NCI-H1105 treated with DMSO at 0.1 percent for 48 hours (cell line): Measurements from ENCODE around the gene CD58.
A peak's percentile ranks its signal among the peaks of the same experiment; 100 is the strongest.
"Not testable (repeated sequence)": the region's sequence is repeated elsewhere in the genome, so short reads cannot be mapped to it uniquely, and the experiment has no call there.

ENCODE experiments used
- DNase-seq: peaks from one replicate; lab custom pipeline; 2025; lab: John Stamatoyannopoulos, UW

Gene CD58, protein sequence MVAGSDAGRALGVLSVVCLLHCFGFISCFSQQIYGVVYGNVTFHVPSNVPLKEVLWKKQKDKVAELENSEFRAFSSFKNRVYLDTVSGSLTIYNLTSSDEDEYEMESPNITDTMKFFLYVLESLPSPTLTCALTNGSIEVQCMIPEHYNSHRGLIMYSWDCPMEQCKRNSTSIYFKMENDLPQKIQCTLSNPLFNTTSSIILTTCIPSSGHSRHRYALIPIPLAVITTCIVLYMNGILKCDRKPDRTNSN

DNA sequence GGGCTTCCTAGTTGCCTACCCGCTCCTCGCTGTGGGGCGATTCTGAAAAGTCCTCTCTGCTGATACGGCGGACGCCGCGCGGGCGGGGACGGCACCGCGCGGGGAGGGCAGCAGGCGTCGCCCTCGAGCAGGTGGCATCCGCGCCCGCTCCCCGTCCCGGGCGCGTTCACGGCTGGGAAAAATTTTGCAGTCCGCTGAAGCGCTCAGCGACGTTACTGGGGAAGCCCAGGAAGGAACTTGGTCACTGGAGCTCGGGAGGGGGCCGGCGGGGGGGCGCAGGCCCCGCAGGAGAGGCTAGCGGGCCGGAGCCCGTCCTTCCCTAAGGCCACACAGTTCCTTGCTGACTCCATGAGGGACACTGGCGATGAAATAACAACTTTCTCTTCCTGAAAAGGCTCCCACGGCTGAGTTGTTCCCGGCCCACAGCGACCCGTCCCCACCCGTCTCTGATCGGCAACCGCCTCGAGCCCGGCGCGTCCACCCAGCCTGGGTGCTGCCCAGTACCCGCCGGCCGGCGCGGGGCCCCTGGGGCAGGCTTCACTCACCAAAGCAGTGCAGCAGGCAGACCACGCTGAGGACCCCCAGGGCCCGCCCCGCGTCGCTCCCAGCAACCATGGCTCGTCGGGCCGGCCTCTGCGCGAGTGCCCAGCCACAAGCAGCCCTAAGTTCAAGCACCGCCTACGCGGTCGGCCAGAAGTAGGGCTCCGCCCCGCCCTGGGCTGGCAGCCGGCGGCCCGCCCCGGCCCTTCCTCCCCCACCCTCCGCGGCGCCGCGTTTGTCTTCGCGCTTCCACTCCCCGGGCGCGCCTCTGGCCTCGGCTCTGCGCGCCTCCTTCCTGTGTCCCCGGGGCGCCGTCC is at the start of gene CD58:
TSS of gene CD58 (minus strand) at position 669 of the 857 bp plus-strand sequence. CDS start at position 615, 54 bp downstream.
- peak; percentile 80 for DNase-seq

DNA sequence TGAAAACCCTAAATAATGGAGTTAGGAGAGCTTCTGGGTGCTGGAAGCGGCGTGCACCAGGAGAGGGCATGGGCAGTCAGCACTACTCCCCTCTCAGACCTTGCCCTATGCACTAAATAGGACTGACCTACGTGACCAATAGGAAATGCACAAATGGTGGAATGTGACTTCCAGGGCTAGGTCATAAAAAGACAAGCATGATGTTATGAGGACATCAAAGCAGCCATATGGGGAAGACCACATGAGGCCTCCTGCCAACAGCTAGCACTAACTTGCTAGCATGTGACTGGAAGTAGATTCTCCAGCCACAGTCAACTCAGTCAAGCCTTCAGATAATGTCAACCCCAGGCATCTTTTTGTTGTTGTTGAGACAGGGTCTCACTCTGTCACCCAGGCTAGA is 49.6 kb upstream of the CD58 start:
- not testable (repeated sequence) for DNase-seq

DNA sequence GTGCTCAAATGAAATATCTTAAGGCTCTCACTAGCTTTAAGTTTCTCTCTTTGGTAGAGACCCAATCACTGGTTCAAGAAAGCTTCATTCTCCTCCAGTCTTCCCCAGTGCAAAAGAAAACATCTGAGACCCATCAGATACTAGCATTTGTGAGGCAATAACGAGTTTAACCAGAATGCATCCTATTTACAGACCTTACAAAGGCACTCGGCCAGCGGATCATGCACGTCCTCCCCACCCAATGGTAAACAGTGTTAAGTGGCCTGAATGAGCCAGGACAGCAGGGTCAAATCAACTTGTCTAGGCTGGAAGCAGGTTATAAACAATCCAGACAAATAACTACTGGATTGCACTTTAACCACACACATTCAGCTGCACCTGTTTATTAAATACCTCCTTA is 48.3 kb upstream of the CD58 start:
- peak; percentile 25 for DNase-seq

DNA sequence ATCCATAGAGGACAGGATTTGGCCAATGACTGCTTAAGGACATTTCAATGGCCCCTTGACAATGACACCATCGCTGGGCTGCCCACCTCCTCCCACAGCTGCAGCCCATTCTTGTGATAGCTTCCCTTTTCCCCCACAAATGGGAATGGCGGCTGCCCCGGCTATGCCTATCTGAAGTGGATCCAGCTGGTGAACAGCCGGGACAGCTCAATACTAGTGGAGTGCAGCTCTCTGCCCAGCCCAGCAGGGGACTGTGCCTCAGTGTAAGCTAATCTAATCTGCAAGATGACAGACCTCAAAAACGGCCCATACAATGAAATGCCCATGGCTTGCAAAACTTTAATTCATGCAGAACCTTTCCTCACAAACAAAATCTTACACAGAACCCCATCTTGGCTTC is 47.0 kb upstream of the CD58 start:
- not testable (repeated sequence) for DNase-seq

DNA sequence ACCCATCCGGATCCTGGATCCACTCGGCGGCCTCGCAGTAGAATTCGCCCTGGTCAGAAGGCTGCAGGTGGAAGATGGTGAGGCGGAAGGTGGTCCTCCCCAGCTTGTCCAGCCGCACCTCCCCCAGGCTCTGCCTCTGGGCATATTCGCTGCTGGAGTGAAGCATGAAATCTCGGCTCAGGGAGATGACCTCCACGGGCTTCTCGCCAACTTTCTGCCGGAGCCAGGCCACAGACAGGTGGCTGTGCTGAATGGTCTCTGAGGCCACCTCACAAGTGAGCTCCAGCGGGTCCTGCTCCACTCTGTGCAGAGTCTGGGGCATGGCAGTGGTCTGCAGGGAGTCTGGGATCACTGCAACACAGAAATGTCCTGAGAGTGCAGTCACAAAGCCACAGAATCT is 43.0 kb upstream of the CD58 start:
- not testable (repeated sequence) for DNase-seq

DNA sequence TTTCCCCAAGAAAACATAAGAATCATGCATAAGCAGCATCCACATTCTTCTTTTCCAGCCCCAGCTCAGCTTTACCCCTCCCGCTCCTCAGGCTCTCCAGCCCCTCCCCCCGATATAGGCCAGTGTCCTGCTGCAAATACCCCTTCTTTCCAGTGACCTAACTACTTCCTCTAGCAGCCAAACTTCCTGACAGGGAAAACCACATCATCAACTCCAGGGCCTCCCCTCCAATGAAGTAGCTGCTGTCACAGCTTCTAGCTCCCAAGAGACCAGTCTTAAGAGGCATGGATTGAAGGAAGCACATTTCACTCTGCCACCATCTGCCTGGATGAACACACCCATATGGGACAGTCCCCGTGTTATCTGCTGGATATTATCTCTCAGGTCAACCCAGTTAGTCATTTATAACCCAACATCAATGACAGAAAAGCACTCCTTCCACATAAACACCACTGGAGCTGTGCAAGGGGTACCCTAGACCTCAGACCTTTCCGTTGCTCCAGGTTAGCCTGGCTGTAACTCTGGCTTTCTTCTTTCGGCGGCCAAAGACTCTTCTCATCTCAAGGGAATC is 39.1 kb upstream of the CD58 start:
- not testable (repeated sequence) for DNase-seq

DNA sequence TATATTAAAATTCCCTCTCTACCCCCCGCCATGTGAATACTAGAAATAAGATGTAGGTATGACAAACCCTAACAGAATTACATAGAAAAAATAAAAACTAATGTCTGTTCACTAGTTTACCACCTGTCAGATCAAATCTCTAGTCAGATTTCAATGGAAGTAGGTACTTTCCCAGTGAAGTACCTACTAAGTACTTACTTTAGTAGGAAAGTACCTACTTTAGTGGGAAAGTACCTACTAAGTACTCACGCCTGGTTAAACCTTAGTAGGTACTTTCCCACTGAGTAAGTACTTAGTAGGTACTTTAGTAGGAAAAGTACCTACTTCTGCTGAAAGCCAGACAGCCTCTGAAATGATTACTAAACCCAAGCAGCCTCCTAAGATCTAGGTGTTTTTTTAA is 38.0 kb upstream of the CD58 start:
- not testable (repeated sequence) for DNase-seq

DNA sequence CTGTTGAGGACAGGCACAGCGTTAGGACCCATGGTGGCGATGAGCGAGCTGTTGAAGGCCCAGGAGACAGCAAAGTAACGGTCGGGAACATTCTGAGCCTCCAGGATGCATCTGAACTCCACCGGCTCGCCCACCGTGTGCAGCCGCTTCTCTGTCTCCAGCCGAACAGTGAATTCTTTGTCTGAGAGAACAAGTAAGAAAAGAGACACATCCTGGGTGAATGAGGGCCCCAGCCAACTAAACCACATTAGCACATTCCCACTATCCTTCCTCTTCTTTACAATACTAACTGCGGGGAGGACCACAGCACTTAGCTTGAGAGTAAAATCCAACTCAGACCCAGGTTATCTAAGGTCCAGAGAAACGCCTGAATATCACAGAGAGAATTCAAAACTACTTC is 37.3 kb upstream of the CD58 start:
- DNase-seq, result not testable (repeated sequence)

DNA sequence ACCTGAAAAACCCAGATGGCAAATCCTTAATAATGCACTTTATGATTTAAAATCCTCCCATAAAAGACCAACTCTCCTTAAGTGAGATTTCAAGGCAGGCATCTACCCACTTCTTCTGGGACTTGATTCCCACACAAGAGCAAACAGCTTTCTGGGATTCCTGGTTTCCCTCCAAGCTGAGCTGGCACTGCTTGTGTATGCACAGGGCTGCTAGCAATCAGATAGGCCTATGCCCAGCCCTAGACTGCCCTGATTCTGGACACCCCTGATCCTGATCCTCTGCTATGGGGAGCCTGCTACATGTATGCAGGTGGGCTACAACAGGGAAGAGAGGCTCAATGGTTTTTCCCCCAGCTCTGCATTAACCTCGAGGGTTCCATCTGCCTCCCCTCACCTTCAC is 36.6 kb upstream of the CD58 start:
- DNase-seq, result not testable (repeated sequence)

DNA sequence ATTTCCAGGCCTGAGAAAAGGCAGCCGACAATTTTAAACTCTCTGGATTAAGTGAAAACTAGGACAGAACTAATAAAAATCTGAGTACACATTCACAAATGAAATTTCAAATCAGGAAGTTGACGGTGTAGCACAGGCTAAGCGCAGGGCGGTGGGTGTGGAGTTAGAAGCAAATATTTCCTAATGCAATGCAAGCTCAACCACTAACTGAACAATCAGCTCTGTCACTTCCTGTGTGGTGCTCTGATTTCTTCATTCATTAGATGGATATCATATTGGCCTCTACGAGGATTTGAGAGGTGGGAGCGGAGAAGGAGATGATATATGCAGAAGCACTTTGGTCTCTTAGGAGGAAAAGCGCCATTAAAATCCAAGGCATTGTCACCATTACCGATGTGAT is 35.2 kb upstream of the CD58 start:
- not testable (repeated sequence) for DNase-seq

DNA sequence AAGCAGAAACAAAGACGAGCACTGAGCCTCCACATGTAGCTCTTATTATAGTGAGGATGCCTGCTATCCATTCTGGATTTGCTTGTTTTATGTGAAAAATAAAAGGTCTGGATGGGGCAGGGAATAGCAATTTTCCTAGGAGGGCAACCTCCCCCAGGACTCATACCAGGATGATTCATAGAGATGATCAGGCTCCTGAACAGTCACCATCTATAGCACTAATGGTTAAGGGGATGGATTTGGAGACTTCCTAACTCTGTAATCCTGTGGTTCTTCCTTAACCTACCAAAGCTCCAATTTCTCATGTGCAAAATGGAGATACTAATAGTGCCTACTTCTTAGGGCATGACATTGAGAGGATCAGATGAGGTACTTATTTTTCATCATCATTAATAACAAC is 34.5 kb upstream of the CD58 start:
- DNase-seq, result no peak

DNA sequence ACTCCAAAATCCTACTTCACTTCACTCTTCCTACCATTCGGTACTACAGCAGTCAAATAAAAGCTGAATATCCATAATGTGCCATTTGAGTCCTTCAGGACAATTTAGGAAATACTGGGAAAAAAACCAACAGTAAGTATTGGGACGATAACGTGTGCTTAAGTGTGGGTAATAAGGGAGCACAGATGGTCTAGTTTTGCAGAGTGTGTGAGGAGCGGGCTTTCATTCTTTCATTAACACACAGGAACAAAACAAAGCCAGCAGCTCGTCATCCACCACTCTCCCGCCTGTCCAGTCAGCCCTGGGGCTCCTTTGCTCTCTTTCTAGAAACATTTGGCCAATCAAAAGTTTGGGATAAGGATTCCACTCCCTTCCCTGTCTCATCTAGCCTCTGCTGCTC is 33.6 kb upstream of the CD58 start:
- DNase-seq, result not testable (repeated sequence)

DNA sequence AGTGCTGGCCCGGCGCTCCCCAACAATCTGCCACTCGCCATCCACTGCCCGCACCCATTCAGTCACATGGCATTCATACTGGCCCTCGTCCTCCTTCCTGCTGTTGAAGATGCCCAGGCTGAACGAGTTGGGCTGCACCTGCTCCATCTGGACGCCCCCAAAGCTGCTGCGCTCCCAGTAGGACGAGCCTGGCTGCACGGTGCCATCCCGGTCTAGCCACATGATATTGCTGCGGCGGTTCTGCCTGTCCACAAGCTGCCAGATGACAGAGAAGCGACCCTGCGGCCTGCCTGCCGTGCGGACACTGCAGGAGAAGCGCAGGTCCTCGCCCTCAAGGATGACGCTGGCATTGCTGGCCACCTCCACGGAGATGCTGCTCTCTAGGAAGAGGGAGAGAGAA is 32.8 kb upstream of the CD58 start:
- DNase-seq, result not testable (repeated sequence)

DNA sequence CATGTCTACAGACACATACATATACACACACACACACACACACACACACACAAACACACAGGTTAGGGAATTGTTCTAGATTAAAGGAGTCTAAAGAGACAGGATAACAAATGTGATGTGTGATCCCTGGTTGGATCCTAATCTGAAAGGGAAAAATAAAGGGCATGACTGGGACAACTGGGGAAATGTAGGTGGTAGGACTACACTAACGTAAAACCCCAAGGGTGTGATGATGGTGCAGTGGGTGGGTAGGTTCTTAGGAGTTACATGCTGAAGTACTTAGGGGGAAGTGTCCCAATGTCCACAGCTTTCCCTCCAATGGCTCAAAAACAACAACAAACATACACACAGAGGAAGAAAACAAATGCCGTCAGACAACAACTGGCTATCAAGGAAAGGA is 28.5 kb upstream of the CD58 start:
- DNase-seq, result not testable (repeated sequence)

DNA sequence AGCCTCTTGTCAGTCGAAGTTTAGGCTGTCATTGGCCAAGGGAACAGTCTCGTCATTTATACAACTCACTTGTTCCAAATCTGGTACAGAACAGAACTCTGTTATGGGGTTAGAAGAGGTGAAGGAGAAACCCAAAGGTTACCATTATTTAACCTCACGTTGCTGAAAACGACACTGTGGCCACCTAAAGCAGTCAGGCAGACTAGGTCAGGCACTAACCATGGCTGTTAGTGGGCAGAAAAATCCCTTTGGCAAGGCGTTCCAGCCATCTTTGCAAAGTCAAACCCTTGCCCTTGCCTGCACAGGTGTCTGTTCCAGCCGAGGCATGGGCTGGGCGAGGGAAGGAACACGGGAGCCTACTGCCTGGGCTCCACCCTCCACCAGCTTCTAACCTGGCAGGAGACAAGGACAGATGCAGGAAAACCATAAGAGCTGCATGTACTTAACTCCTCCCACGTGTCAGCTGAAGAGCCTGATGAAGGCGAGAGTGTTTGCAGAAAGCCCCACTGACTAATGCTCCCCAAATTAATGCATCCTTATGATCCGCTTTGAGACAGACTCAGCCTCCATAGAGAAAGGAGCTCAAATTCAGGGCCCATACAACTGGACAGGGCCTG is 27.7 kb upstream of the CD58 start:
- DNase-seq, result not testable (repeated sequence)

DNA sequence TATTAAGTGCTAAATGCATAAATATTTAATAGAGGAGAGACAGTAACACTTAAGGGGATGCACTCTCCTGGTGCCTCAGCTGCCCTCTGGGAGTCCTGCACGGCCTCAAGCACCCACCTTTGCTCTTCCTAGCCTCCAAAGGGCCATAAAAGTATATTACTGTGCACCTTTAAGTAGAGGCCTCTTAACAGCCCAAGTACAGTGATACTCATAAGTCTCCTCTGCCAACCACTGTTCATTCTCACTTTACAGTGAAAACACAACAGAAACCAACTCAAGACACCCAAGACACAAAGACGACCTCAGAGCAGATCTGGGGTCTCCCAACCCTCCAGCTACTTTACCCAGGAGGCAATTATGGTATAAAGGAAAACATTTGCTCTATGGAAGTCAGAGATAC is 26.6 kb upstream of the CD58 start:
- DNase-seq, result not testable (repeated sequence)

DNA sequence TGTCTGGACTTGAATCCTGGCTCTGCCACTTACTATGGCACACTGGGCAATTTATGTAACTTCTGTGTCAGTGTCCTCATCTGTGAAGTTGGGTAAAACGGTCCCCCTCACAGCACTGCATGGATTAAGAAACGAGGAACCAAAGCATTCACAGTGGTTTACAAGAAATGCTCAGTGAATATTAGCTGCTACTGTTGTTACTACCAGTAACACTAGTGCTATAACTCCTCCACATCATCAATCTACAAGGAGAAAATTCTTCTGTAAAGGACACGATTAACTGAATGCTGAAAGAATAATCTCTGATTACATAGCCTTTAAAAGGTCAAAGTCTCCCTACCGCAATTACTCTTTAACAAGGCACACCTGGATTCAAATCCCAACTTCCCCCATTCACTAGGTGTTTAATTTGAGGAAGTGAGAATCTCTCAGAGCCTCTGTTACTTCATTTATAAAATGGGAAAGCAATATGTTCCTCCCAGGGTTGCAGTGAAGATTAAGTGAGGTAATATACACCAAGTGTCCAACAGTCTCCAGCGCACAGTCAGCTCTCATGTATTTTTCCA is 26.0 kb upstream of the CD58 start:
- not testable (repeated sequence) for DNase-seq

DNA sequence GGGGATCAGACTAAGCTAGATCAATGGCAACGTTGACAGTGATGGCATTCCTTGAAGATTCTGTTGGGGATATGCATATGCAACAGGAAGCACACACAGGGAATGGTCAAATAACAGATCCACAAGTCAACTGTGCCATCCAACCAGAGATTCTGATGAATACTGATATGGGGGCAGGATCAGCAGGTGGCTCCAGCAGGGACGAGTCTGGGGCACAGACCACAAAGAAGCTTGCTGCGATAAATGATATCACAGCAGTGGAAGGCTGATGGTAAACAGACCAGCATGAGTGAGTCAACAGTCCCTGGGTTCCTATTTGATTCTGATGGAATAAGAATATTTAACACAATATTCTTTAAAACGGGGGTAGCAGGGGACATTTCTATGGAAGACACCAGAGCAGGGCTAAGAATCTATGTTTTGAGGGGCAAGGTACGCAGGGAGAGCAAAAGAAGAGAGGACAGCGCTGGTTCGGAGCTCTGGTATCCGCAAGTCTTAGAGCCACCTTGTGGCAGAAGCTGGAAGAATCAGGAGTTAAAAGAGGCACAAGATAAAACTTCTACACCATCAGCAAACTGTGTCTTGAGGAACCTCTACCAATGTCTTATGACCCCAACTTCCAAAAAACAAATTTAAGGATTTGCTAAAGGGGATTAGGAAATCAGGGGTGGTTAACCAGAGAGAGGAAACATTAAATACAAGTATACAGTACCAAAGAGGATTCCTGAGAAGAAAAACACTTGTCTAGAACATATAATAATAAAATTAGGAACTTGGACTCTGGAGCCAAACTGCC is 25.3 kb upstream of the CD58 start:
- not testable (repeated sequence) for DNase-seq

DNA sequence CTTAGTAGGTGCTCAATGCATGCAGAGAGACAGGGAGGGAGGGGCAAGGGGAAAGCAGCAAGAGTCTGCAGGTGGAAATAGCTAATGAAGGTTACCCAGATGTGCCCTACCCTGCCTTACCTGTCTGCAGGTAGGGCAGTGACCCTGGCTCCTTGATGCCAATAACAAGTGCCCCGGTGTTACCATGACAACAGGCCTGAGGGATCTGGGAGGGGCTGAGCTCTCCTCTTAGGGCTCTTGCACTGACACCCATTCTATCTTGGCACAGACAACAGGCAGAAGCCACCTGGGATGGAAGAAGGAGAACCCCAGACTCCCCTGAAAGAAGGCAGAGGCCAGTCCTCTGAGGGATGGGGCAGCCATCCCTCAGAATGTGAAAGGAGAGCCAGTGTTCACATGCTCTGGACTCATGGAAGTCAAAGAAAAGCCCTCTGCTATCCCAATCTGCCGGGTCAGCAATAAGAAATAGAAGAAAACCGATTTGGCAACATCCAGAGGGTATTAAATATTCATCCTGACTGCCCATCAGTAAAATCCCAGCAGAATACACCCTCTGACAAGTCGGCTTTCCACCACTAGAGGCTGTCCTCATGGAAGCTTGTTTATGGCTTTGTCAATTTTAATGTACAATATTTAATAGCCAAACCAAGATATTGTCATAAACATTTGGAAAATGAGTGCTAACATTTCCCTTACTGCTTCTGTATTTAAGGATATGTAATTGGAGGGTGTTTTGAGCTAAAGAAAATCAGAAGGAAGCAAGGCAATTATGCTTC is 24.4 kb upstream of the CD58 start:
- DNase-seq, result not testable (repeated sequence)

DNA sequence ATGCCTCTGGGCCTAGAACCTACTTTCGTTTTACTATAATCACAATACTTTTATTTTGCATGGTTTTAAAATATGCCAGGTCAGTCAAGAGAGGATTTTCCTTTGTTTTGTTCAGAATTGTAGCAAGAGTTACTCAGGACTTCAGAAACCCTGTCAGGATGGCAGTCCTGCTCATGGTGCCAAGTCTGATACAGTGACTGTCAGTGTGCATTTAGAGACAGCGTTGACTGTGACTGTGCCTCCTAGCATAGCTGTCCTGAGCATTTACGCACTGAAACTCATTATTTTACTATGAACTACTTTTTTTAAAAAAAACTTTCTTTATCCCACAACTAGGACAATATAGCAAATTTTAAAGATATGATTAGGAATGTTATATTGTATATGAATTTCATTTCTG is 23.2 kb upstream of the CD58 start:
- DNase-seq, result not testable (repeated sequence)
